Eye (tissue), 1 donor: Measurements from ENCODE around the gene COX17.

Experiments
- DNase-seq: peaks from one replicate; pipeline ENCODE4 v3.0.0-alpha.2; 2015

COX17 gene

GRCh38 chr3:119673875-119674274 is 3.3 kb downstream of the COX17 start:
- DNase-seq: no peak

- DNase-seq: no peak
Measured at GRCh38 chr3:119672776-119673175, 4.4 kb downstream of the COX17 start.

GRCh38 chr3:119669906-119670570 is 7.2 kb downstream of the COX17 start:
- no peak for DNase-seq

- DNase-seq: no peak
Measured at GRCh38 chr3:119665954-119666559, 11.1 kb downstream of the COX17 start.

GRCh38 chr3:119664850-119665379 is 12.3 kb downstream of the COX17 start:
- DNase-seq: no peak

GRCh38 chr3:119664370-119664769 is 12.8 kb downstream of the COX17 start:
- DNase-seq: no peak

GRCh38 chr3:119663885-119664284 is 13.3 kb downstream of the COX17 start:
- DNase-seq: no peak

GRCh38 chr3:119662604-119663373 is 14.4 kb downstream of the COX17 start:
- DNase-seq: no peak

- DNase-seq: no peak
Measured at GRCh38 chr3:119660474-119661440, 16.4 kb downstream of the COX17 start, which contains the start of gene POPDC2. TSS of gene POPDC2 (minus strand) at chr3:119660589. CDS start at chr3:119660423, 166 bp downstream.

- DNase-seq: no peak
Measured at GRCh38 chr3:119659606-119660291, 17.5 kb downstream of the COX17 start.

- DNase-seq: no peak
Measured at GRCh38 chr3:119658994-119659393, 18.2 kb downstream of the COX17 start.

GRCh38 chr3:119657887-119658702 is 19.1 kb downstream of the COX17 start:
- no peak for DNase-seq

GRCh38 chr3:119653876-119654275 is 23.3 kb downstream of the COX17 start:
- DNase-seq: no peak

GRCh38 chr3:119652306-119653033 is 24.7 kb downstream of the COX17 start:
- DNase-seq: no peak

- peak; percentile 19 for DNase-seq
Measured at GRCh38 chr3:119649761-119650160, 27.4 kb downstream of the COX17 start.

GRCh38 chr3:119647843-119648575 is 29.2 kb downstream of the COX17 start:
- DNase-seq: no peak

- DNase-seq: no peak
Measured at GRCh38 chr3:119647171-119647570, 30.0 kb downstream of the COX17 start.

- DNase-seq: no peak
Measured at GRCh38 chr3:119645813-119646212, 31.4 kb downstream of the COX17 start.

GRCh38 chr3:119644481-119644880 is 32.7 kb downstream of the COX17 start:
- DNase-seq: no peak
